Panc1 (cell line): ENCODE data around the gene LRRC23. TPM values are rescaled to one million over a fixed set of nuclear protein-coding genes. Genes with fewer than 3 reads are reported as not detected.

ENCODE experiments used
- ATAC-seq: fragments of 200-7000 bp; cut with Tn5 transposase; 2 replicates; pipeline ENCODE4 v1.9.1; 2020; ENCODE audit warnings: mild to moderate bottlenecking, moderate library complexity
- BruUV-seq: library from RNA; stranded (reverse); fragments of 400-500 nt; replicated peaks from 2 replicates; lab custom pipeline; 2021; lab: Mats Ljungman, UMichigan
- CTCF ChIA-PET: fragments of 300-600 bp; sonication (Branson Sonifier 250); formaldehyde crosslinking; loops from one replicate; lab custom pipeline; 2022; ENCODE audit warnings: antibody characterized with exemption; lab: Charles Lee
- POLR2A ChIA-PET: fragments of 300-600 bp; sonication (Branson Sonifier 250); formaldehyde crosslinking; loops from one replicate; lab custom pipeline; 2022; ENCODE audit warnings: antibody characterized with exemption; lab: Charles Lee
- DNase-seq: peaks from one replicate; pipeline ENCODE4 v3.0.0-alpha.2; 2010; ENCODE audit warnings: low read depth, low spot score
- H3K27ac ChIP-seq: 2 replicates; pipeline ENCODE4 v1.5.1; 2011; ENCODE audit warnings: mild to moderate bottlenecking, low read length, inconsistent platforms
- H3K27me3 ChIP-seq: fragments of 200-500 bp; sonication (Bioruptor generic); 2 replicates; pipeline ENCODE4 v1.6.0; 2014; ENCODE audit warnings: low read length, inconsistent platforms; ENCODE audit not compliant: control insufficient read depth, insufficient read depth
- H3K36me3 ChIP-seq: fragments of 200-500 bp; sonication (Bioruptor generic); 2 replicates; pipeline ENCODE4 v1.5.1; 2014; ENCODE audit warnings: inconsistent platforms, mild to moderate bottlenecking, low read length, moderate library complexity; ENCODE audit not compliant: control insufficient read depth, insufficient read depth
- H3K4me1 ChIP-seq: 2 replicates; pipeline ENCODE4 v1.5.1; 2011; ENCODE audit warnings: inconsistent platforms, mild to moderate bottlenecking, low read length, moderate library complexity; ENCODE audit not compliant: control insufficient read depth, insufficient read depth
- H3K4me3 ChIP-seq, 2 experiments: 2 replicates each; pipeline ENCODE4 v1.5.1; 2011 to 2012; ENCODE audit warnings: low read depth in 2 of 2, low read length in 2 of 2, mild to moderate bottlenecking in 2 of 2, inconsistent platforms in 1 of 2, moderate library complexity in 1 of 2
- H3K9me3 ChIP-seq: fragments of 200-500 bp; sonication (Bioruptor generic); 2 replicates; pipeline ENCODE4 v1.5.1; 2014; ENCODE audit warnings: low read depth, mild to moderate bottlenecking, inconsistent platforms, low read length, moderate library complexity; ENCODE audit not compliant: control insufficient read depth, insufficient read depth
- CTCF ChIP-seq: fragments of 450-650 bp; IDR thresholded peaks from 2 replicates; pipeline ENCODE4 v1.5.1; 2017; ENCODE audit warnings: mild to moderate bottlenecking
- POLR2AphosphoS5 ChIP-seq: IDR thresholded peaks from 2 replicates; pipeline ENCODE4 v1.6.1; 2012; ENCODE audit warnings: mild to moderate bottlenecking, low read depth, low read length, moderate library complexity
- REST ChIP-seq, 2 experiments: IDR thresholded peaks; 2 replicates each; pipeline ENCODE4 v1.6.1; 2011 to 2012; ENCODE audit warnings: low read depth in 2 of 2, control low read depth in 1 of 2, low read length in 1 of 2, mild to moderate bottlenecking in 1 of 2, moderate library complexity in 1 of 2; ENCODE audit not compliant: insufficient read depth in 1 of 2
- SIN3A ChIP-seq: IDR thresholded peaks from 2 replicates; pipeline ENCODE4 v1.6.1; 2012; ENCODE audit warnings: low read depth, mild to moderate bottlenecking, low read length, moderate library complexity, borderline replicate concordance; ENCODE audit not compliant: insufficient read depth
- TCF7L2 ChIP-seq: IDR thresholded peaks from 2 replicates; pipeline ENCODE4 v1.6.1; 2011; ENCODE audit warnings: mild to moderate bottlenecking, low read depth, low read length, inconsistent platforms
- in situ Hi-C: cut with HindIII; loops from 2 replicates; pipeline ENCODE4 v1.10.0; 2016; ENCODE audit warnings: low sequenced_read_pairs, low pct_unique_long_range_greater_than_20kb
- intact Hi-C: fragments of 100-400 bp; cut with micrococcal nuclease; formaldehyde crosslinking; loops from one replicate; pipeline ENCODE4 v1.10.0; 2022; ENCODE audit not compliant: unreplicated experiment
- total RNA-seq: library from RNA; stranded (reverse); gene quantifications from one replicate; pipeline ENCODE4 v1.2.1, GENCODE V29; 2021; ENCODE audit not compliant: unreplicated experiment

Gene LRRC23
- total RNA-seq, 1 experiment from 2014 or later: 6.5 TPM

DNA sequence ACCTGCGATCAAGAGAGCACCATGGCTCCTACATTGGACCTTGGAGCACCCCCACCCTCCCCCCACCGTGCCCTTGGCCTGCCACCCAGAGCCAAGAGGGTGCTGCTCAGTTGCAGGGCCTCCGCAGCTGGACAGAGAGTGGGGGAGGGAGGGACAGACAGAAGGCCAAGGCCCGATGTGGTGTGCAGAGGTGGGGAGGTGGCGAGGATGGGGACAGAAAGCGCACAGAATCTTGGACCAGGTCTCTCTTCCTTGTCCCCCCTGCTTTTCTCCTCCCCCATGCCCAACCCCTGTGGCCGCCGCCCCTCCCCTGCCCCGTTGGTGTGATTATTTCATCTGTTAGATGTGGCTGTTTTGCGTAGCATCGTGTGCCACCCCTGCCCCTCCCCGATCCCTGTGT lies 37.2 kb downstream of the LRRC23 start:
- TF ChIP-seq TCF7L2 (no peak), REST (IDR thresholded peaks at IDR 0.05; ENCODE audit: insufficient read depth in 1 of 2, low read depth in 2 of 2, low read length in 1 of 2) (no peak), POLR2AphosphoS5 (no peak), SIN3A (no peak), CTCF (no peak)
- CTCF ChIA-PET: no interaction called here
- H3K4me1 ChIP-seq: peaks cover 50% of the 10 kb centered on the region
- in situ Hi-C loops: no loop called here
- intact Hi-C loops: loop anchor here (10.0 kb wide), 1 partner anchor 173 kb away; no protein-coding TSS in a partner anchor
- no peaks in the 10 kb centered on the region for H3K27me3 ChIP-seq
- no peak overlapping the region for H3K4me3 ChIP-seq
- no peak for ATAC-seq
- BruUV-seq: no TSS peak
- peak overlapping the region; percentile 95; the same call in 1 of the 2 replicates for H3K27ac ChIP-seq
- no peak for DNase-seq
- H3K36me3 ChIP-seq: no peaks in the 10 kb centered on the region; the same call in 1 of the 2 replicates
- no peaks in the 10 kb centered on the region for H3K9me3 ChIP-seq
- POLR2A ChIA-PET: interaction anchor here (0.6 kb wide), 1 partner anchor 17 kb away, joined by 3 read pairs; no protein-coding TSS in a partner anchor

- ATAC-seq: no peak
- ChIA-PET POLR2A (interaction anchor here (0.6 kb wide), 1 partner anchor 17 kb away, joined by 3 read pairs; no protein-coding TSS in a partner anchor), CTCF (no interaction called here)
- TF ChIP-seq REST (IDR thresholded peaks at IDR 0.05; ENCODE audit: insufficient read depth in 1 of 2, low read depth in 2 of 2, low read length in 1 of 2): no peak
- no peak for TF ChIP-seq TCF7L2
- TF ChIP-seq SIN3A: no peak
- no peak for TF ChIP-seq CTCF
- TF ChIP-seq POLR2AphosphoS5: no peak; the same call in 1 of the 2 replicates
- BruUV-seq: no TSS peak
- in situ Hi-C loops (no loop called here), intact Hi-C loops (loop anchor here (10.0 kb wide), 1 partner anchor 173 kb away; no protein-coding TSS in a partner anchor)
- Histone ChIP-seq H3K27ac (peak overlapping the region; percentile 95), H3K9me3 (no peaks in the 10 kb centered on the region), H3K4me1 (peaks cover 46% of the 10 kb centered on the region), H3K36me3 (no peaks in the 10 kb centered on the region; the same call in 1 of the 2 replicates), H3K27me3 (no peaks in the 10 kb centered on the region), H3K4me3 (no peak overlapping the region)
- DNase-seq: no peak
These were observed 37.7 kb downstream of the LRRC23 start for GRCh38 chr12:6942331-6942665.
